Measurements from ENCODE around the gene VEZF1. TPM values are rescaled to one million over a fixed set of nuclear protein-coding genes. Genes with fewer than 3 reads are reported as not detected.

The VEZF1 gene
- polyA plus RNA-seq, 3 donors = 28.3 to 40.1 (median 29.0) TPM

DNA sequence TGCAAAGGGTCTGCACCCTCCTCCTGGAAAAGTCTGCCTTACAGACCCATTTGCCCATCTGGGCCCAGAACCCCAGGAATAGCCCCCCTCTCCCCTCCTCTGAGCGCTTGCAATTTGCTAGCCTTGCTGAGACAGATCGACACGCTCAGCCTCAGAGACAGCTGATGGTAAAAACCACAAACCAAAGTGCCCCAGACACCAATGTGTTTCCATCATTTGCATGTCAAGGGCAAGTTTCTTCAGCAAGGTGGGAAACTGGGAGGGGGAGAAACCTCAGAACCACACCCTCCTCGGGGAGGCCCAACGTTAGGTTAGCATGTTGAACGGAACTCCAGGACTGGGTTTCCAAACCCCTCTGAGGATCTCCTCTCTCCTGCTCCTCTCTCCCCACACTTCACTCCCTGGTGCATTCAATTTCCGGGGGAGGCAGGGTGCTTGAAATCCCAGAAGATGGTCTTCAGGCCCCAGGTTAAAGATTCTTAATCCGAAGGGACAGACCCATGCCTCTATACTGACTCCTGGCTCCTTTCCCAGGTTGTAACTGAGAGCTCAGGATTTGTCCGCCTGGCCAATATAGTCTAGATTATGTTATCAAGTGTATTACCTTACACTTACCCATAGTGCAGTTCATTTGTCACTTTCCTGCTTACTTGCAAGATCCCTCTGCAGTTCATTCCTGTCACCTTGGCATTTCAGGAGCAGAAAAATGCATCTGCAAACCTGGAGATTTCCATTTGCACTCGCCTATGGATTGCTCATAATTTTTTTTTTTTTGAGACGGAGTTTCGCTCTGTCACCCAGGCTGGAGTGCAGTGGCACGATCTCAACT lies 31.5 kb downstream of the VEZF1 start:
- WGBS (ENCODE audit: insufficient coverage) = 47% methylated on average over 3 of the region's 13 CpGs
- Mint-ChIP-seq H3K9me3 (peaks cover 0 to 9% (median 1%) of the 10 kb centered on the region in 7 donors), H3K27ac (no peak overlapping the region), H3K4me3 (peak overlapping the region; percentile 73 to 89), H3K4me1 (peaks cover 39% of the 10 kb centered on the region), H3K27me3 (ENCODE audit: low read depth in 3 of 3) (peaks cover 35 to 47% (median 44%) of the 10 kb centered on the region in 3 donors), H3K36me3 (peaks cover 8 to 17% of the 10 kb centered on the region in 2 donors)
- intact Hi-C loops (cut with micrococcal nuclease) = loop anchor here in 1 of 2 donors (5.0 kb wide), 1 partner anchor 64 kb away; no protein-coding TSS in a partner anchor
- H3K4me3 ChIP-seq (replicated peaks in 1 of 3; ENCODE audit: low read depth in 2 of 3, low read length in 3 of 3) = peak overlapping the region in 1 of 3 experiments; percentile 83
- no peak overlapping the region for H3K9ac ChIP-seq (ENCODE audit: insufficient read depth, low read length, poor library complexity, severe bottlenecking)
- DNase-seq = no peak
- H3K79me2 ChIP-seq (ENCODE audit: insufficient read depth, low read length) = peaks cover 11% of the 10 kb centered on the region
- peaks cover 10 to 31% of the 10 kb centered on the region in 2 donors for H3K27me3 ChIP-seq (ENCODE audit: control insufficient read depth in 2 of 2, insufficient read depth in 2 of 2, low read length in 2 of 2)
- H3K27ac ChIP-seq (ENCODE audit: low read depth in 1 of 2, low read length in 2 of 2) = no peak overlapping the region
- TF ChIP-seq, protein P1, sequence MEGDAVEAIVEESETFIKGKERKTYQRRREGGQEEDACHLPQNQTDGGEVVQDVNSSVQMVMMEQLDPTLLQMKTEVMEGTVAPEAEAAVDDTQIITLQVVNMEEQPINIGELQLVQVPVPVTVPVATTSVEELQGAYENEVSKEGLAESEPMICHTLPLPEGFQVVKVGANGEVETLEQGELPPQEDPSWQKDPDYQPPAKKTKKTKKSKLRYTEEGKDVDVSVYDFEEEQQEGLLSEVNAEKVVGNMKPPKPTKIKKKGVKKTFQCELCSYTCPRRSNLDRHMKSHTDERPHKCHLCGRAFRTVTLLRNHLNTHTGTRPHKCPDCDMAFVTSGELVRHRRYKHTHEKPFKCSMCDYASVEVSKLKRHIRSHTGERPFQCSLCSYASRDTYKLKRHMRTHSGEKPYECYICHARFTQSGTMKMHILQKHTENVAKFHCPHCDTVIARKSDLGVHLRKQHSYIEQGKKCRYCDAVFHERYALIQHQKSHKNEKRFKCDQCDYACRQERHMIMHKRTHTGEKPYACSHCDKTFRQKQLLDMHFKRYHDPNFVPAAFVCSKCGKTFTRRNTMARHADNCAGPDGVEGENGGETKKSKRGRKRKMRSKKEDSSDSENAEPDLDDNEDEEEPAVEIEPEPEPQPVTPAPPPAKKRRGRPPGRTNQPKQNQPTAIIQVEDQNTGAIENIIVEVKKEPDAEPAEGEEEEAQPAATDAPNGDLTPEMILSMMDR (IDR thresholded peaks at IDR 0.05) = no peak
- H3K4me1 ChIP-seq (ENCODE audit: control insufficient read depth in 1 of 2, insufficient read depth in 2 of 2, low read length in 2 of 2) = peaks cover 26 to 41% of the 10 kb centered on the region in 2 donors
- H4K20me1 ChIP-seq (ENCODE audit: insufficient read depth, low read length) = no peaks in the 10 kb centered on the region
- H2AFZ ChIP-seq (ENCODE audit: insufficient read depth, low read depth, low read length, poor library complexity, severe bottlenecking) = peak overlapping the region; percentile 11
- no peaks in the 10 kb centered on the region for H3K36me3 ChIP-seq (replicated peaks in 1 of 2; ENCODE audit: control insufficient read depth in 1 of 2, insufficient read depth in 2 of 2, low read length in 2 of 2)
- peak overlapping the region; percentile 98 for H3K4me2 ChIP-seq (replicated peaks; ENCODE audit: extremely low read depth, low read length, poor library complexity, severe bottlenecking)
- no peaks in the 10 kb centered on the region for H3K9me3 ChIP-seq (replicated peaks in 1 of 2; ENCODE audit: control insufficient read depth in 1 of 2, insufficient read depth in 1 of 2, low read length in 2 of 2)

DNA sequence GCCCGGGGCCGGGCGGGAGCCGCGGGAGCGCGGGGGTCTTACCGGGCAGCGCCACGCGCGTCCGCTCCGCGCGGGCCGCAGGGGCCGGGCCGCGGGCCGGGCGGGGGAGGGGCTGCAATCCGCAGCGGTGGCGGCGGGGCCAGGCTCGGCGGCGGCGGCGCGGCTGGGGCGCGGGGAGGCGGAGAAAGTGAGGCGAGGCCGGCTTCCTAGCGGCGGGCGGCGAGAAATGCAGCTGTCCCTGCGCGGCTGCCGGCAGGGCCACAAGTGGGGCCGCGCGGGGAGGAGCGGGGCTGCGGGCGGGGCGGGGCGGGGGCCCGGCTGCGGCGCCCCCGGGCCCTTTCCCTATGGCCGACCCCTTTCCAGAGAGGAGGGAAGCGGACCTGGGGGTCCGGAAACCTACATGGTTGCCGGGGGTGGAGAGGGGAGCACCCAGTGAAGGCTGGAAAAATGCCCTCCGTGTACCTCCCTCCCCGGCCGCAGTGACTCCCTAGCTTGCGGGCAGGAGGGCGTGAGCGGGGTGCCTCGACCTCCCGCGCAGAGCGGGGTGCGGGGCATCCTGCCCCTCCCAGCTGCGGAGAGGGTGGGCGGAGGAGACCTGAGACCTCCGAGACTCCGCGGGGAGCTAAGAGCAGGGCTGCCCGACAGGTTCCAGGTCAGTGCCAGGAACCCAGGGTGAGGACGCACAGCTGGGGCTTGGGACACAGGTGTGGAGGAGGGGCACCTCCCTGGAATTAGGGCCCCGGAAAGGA lies 32.7 kb downstream of the VEZF1 start, which contains the start of gene CUEDC1:
CUEDC1 (minus strand) TSS at position 230 of the 749 bp plus-strand sequence. CDS start 69,848 bp downstream, outside the sequence.
- Histone ChIP-seq H3K36me3 (replicated peaks in 1 of 2; ENCODE audit: control insufficient read depth in 1 of 2, insufficient read depth in 2 of 2, low read length in 2 of 2) (no peaks in the 10 kb centered on the region), H4K20me1 (ENCODE audit: insufficient read depth, low read length) (no peaks in the 10 kb centered on the region), H2AFZ (ENCODE audit: insufficient read depth, low read depth, low read length, poor library complexity, severe bottlenecking) (peak within 1 kb of the TSS; percentile 92), H3K4me1 (ENCODE audit: control insufficient read depth in 1 of 2, insufficient read depth in 2 of 2, low read length in 2 of 2) (peaks cover 38 to 53% of the 10 kb centered on the region in 2 donors), H3K4me2 (replicated peaks; ENCODE audit: extremely low read depth, low read length, poor library complexity, severe bottlenecking) (peak within 1 kb of the TSS; percentile 98), H3K4me3 (replicated peaks in 1 of 3; ENCODE audit: low read depth in 2 of 3, low read length in 3 of 3) (peak within 1 kb of the TSS; percentile 57 to 83 (median 72)), H3K79me2 (ENCODE audit: insufficient read depth, low read length) (peaks cover 11% of the 10 kb centered on the region), H3K27me3 (ENCODE audit: control insufficient read depth in 2 of 2, insufficient read depth in 2 of 2, low read length in 2 of 2) (peaks cover 10 to 31% of the 10 kb centered on the region in 2 donors), H3K9ac (ENCODE audit: insufficient read depth, low read length, poor library complexity, severe bottlenecking) (peak within 1 kb of the TSS; percentile 74), H3K27ac (ENCODE audit: low read depth in 1 of 2, low read length in 2 of 2) (peak within 1 kb of the TSS in 1 of 2 donors; percentile 51), H3K9me3 (replicated peaks in 1 of 2; ENCODE audit: control insufficient read depth in 1 of 2, insufficient read depth in 1 of 2, low read length in 2 of 2) (no peaks in the 10 kb centered on the region)
- Mint-ChIP-seq H3K27me3 (ENCODE audit: low read depth in 3 of 3) (peaks cover 33 to 47% (median 44%) of the 10 kb centered on the region in 3 donors), H3K9me3 (peaks cover 0 to 9% (median 1%) of the 10 kb centered on the region in 7 donors), H3K27ac (peak within 1 kb of the TSS in 4 of 7 donors; percentile 31 to 63 (median 44)), H3K4me1 (peaks cover 51% of the 10 kb centered on the region), H3K36me3 (peaks cover 8 to 17% of the 10 kb centered on the region in 2 donors), H3K4me3 (peak within 1 kb of the TSS; percentile 73 to 89)
- WGBS (ENCODE audit: insufficient coverage) = under 1% methylated on average over 66 of the region's 79 CpGs
- intact Hi-C loops (cut with micrococcal nuclease) = loop anchor here in 1 of 2 donors (5.0 kb wide), 1 partner anchor 63 kb away; no protein-coding TSS in a partner anchor
- TF ChIP-seq, protein P1 (IDR thresholded peaks at IDR 0.05) = peak; percentile 35
- DNase-seq = peak; percentile 47 to 69 (median 66)
